ENCODE results near the gene GRIK4. TPM values are rescaled to one million over a fixed set of nuclear protein-coding genes. Genes with fewer than 3 reads are reported as not detected.

Gene GRIK4
- total and polyA plus RNA-seq, 2 donors (not counting 3 experiments of a cell fraction or from before 2014, with no cell fraction given), result 0.81 to 1.6 TPM

DNA sequence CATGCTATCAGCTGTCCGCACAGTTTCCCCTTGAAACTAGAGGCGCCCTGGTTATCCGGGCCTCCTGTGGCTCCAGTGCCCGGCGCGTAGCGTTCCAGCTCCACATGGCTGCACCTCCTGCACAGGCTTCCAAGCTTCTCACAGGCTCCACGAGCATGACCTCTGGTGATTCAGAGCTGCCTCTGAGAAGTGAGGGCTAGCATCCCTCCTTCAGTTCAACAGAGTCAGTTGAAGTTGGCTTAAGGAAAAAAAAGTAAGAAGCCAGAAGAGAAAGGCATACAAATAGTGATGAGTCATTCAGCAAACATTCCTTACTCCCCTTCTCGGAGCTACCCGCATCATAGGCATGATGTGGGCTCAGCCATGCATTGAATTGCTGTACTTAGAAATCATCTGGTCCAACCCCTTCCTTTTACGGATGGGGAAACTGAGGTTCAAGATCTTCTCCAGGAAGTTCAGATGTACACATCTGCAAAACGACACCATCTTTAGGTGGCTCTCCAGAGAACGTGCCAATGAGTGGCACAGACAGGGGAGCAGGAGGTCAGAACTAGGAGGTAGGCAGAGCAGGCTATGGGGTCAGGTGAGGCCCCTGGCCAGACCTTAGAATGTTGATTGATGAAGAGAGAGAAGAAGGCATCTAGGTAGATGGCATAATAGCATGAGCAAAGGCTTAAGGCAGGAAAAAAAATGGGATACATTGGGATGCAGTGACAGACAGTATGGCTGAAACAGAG lies 296.0 kb downstream of the GRIK4 start:
- no TSS peak for BruUV-seq (replicated peaks)
- Histone ChIP-seq H3K4me1 (ENCODE audit: control insufficient read depth, extremely low read depth, insufficient read depth, low read length) (peaks cover 8% of the 10 kb centered on the region), H4K20me1 (replicated peaks; ENCODE audit: control insufficient read depth, extremely low read depth, insufficient read depth, low read length) (no peaks in the 10 kb centered on the region), H3K79me2 (ENCODE audit: control insufficient read depth, insufficient read depth, low read length) (no peaks in the 10 kb centered on the region), H3K36me3 (ENCODE audit: control insufficient read depth in 2 of 2, extremely low read depth in 1 of 2, insufficient read depth in 2 of 2, low read length in 2 of 2) (no peaks in the 10 kb centered on the region), H3K9ac (replicated peaks; ENCODE audit: extremely low read depth, insufficient read depth, low read length) (no peak overlapping the region), H3K9me1 (replicated peaks; ENCODE audit: control insufficient read depth, extremely low read depth, insufficient read depth, low read length) (no peaks in the 10 kb centered on the region), H3K9me3 (replicated peaks; ENCODE audit: control insufficient read depth, insufficient read depth, low read length) (no peaks in the 10 kb centered on the region), H3K4me2 (ENCODE audit: insufficient read depth, low read length) (no peak overlapping the region), H3K27ac (ENCODE audit: insufficient read depth, low read depth, low read length) (no peak overlapping the region), H3K27me3 (ENCODE audit: control insufficient read depth in 2 of 2, insufficient read depth in 2 of 2, low read length in 2 of 2) (no peaks in the 10 kb centered on the region), H2AFZ (ENCODE audit: low read depth, low read length) (no peak overlapping the region), H3K4me3 (replicated peaks in 1 of 3; ENCODE audit: insufficient read depth in 1 of 3, low read depth in 1 of 3, low read length in 3 of 3) (no peak overlapping the region)
- TF ChIP-seq MYC (IDR thresholded peaks at IDR 0.05; ENCODE audit: low read depth, low read length), result no peak
- no peak for TF ChIP-seq GATA2 (IDR thresholded peaks at IDR 0.05; ENCODE audit: insufficient read depth, insufficient read length, low read depth, low read length)
- no peak for TF ChIP-seq POLR2A (IDR thresholded peaks at IDR 0.05; ENCODE audit: low read depth, low read length)
- TF ChIP-seq FOS (IDR thresholded peaks at IDR 0.05; ENCODE audit: borderline replicate concordance, insufficient read depth, low read length), result peak; percentile 87
- TF ChIP-seq EZH2 (IDR thresholded peaks at IDR 0.05; ENCODE audit: borderline replicate concordance, low read depth, low read length, severe bottlenecking), result no peak
- TF ChIP-seq JUN (IDR thresholded peaks at IDR 0.05; ENCODE audit: borderline replicate concordance, insufficient read depth, insufficient read length, low read depth), result peak; percentile 78
- TF ChIP-seq, protein P1, sequence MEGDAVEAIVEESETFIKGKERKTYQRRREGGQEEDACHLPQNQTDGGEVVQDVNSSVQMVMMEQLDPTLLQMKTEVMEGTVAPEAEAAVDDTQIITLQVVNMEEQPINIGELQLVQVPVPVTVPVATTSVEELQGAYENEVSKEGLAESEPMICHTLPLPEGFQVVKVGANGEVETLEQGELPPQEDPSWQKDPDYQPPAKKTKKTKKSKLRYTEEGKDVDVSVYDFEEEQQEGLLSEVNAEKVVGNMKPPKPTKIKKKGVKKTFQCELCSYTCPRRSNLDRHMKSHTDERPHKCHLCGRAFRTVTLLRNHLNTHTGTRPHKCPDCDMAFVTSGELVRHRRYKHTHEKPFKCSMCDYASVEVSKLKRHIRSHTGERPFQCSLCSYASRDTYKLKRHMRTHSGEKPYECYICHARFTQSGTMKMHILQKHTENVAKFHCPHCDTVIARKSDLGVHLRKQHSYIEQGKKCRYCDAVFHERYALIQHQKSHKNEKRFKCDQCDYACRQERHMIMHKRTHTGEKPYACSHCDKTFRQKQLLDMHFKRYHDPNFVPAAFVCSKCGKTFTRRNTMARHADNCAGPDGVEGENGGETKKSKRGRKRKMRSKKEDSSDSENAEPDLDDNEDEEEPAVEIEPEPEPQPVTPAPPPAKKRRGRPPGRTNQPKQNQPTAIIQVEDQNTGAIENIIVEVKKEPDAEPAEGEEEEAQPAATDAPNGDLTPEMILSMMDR (IDR thresholded peaks at IDR 0.05; ENCODE audit: extremely low read depth in 1 of 2, insufficient read depth in 1 of 2, low read depth in 1 of 2, low read length in 2 of 2), result no peak
- intact Hi-C loops (cut with micrococcal nuclease), result loop anchor here (2.0 to 10.0 kb wide), 2 partner anchors 27 to 147 kb away; no protein-coding TSS in a partner anchor
- ChIA-PET CTCF (interaction anchor here (0.8 to 2.1 kb wide), 9 partner anchors 13 to 472 kb away, joined by 3 to 8 read pairs (median 4); partner anchors contain the start of gene GRIK4), POLR2A (interaction anchor here (0.6 kb wide), 1 partner anchor 488 kb away, joined by 4 read pairs; no protein-coding TSS in a partner anchor)
- dilution Hi-C loops (cut with MboI; ENCODE audit: extremely low pct_ligation_motif_present, low sequenced_read_pairs), result no loop called here
- DNase-seq (ENCODE audit: low read depth, low spot score) (peak; percentile 61), FAIRE-seq (peak; percentile 92)
